GM12865 (cell line): ENCODE results near the gene MYO10.
A peak's percentile ranks its signal among the peaks of the same experiment; 100 is the strongest.
"Not testable (repeated sequence)": the region's sequence is repeated elsewhere in the genome, so short reads cannot be mapped to it uniquely, and the experiment has no call there.

Experiments
- DNase-seq: peaks from one replicate; pipeline ENCODE4 v3.0.0; 2010; ENCODE audit warnings: low read depth
- H3K4me3 ChIP-seq: 2 replicates; pipeline ENCODE4 v1.5.1; 2011; ENCODE audit warnings: mild to moderate bottlenecking, low read depth, low read length, control low read depth
- TF ChIP-seq, protein P1 (sequence below): IDR thresholded peaks from 2 replicates; pipeline ENCODE4 v1.5.1; 2011; ENCODE audit warnings: low read length, control low read depth, low read depth, inconsistent platforms; ENCODE audit not compliant: insufficient read depth; ENCODE audit errors: missing control alignments

MYO10 gene

DNA sequence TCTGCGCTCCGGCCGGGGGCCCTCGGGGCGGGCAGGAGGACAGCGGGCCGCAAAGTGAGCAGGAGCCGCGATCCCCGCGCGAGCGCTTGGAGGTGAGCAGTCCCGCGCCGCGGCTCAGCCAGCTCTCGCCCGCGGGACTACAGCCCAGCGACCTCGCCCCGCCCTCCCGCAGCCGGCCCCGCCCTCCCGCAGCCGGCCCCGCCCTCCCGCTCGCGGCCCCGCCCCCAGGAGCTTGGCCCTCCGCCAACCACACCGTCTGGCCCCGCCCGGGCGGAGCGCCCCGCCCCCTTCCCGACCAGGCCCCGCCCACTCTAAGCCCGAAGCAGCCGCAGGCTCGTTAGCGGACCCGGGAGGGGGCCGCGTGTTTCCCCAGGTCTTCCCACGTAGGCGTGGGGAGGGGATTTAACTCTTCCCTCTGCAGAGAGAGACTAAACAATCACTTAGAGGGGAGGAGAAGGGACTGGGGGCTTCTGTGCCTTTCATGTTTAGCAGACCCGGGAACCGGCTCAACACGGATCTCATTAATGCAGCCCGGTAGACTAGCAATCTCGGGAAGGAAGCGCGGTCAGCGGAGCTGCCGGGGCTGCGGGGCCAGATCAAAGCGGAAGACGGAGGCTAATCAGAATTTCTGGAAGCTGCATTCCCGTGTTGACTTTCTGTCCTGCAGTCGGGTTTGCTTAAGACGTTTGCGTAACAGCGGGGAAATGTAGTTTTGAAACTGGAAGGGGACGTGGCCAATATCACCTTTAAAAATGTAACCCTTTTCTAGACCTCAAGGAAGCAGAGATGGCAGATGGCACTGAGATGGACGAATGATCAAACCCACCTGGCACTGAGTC lies at the start of gene MYO10:
Gene MYO10 (minus strand): TSS at position 139 of the 839 bp plus-strand sequence. CDS start 480 bp downstream, outside the sequence.
- TF ChIP-seq, protein P1, sequence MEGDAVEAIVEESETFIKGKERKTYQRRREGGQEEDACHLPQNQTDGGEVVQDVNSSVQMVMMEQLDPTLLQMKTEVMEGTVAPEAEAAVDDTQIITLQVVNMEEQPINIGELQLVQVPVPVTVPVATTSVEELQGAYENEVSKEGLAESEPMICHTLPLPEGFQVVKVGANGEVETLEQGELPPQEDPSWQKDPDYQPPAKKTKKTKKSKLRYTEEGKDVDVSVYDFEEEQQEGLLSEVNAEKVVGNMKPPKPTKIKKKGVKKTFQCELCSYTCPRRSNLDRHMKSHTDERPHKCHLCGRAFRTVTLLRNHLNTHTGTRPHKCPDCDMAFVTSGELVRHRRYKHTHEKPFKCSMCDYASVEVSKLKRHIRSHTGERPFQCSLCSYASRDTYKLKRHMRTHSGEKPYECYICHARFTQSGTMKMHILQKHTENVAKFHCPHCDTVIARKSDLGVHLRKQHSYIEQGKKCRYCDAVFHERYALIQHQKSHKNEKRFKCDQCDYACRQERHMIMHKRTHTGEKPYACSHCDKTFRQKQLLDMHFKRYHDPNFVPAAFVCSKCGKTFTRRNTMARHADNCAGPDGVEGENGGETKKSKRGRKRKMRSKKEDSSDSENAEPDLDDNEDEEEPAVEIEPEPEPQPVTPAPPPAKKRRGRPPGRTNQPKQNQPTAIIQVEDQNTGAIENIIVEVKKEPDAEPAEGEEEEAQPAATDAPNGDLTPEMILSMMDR: no peak
- DNase-seq: peak; percentile 38
- peak within 1 kb of the TSS; percentile 7; the same call in 1 of the 2 replicates for H3K4me3 ChIP-seq

DNA sequence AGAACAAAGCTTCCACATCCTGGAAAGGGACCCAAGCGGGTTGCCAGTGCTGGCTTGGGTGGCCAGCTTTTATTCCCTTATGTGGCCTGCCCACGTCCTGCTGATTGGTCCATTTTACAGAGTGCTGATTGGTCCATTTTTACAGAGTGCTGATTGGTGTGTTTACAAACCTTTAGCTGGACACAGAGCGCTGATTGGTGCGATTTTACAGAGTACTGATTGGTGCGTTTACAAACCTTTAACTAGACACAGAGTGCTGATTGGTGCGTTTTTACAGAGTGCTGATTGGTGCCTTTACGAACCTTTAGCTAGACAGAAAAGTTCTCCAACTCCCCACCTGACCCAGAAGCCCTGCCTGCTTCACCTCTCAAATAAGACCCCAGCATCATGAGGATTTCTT lies 49.2 kb upstream of the MYO10 start:
- not testable (repeated sequence) for H3K4me3 ChIP-seq, DNase-seq

DNA sequence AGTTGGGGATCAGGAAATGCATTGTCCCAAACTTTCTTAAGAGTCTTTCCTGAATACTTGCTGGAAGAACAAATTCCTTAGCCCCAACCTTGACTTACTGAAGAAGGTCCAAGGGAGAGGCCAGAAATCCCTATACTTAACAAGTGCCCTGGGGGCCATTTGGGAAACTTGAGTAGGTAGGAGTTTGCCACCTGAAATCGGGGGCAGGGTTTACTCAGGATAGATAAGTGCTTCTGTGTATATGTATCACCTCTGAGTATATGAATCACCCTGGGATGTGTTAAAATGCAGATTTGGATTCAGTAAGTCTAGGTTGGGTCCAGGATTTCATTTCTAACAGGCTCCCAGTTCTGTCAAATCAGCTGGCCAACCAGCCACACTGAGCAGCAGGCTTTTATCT lies 47.9 kb upstream of the MYO10 start:
- DNase-seq: no peak
- TF ChIP-seq, protein P1: no peak
- H3K4me3 ChIP-seq: no peak overlapping the region

DNA sequence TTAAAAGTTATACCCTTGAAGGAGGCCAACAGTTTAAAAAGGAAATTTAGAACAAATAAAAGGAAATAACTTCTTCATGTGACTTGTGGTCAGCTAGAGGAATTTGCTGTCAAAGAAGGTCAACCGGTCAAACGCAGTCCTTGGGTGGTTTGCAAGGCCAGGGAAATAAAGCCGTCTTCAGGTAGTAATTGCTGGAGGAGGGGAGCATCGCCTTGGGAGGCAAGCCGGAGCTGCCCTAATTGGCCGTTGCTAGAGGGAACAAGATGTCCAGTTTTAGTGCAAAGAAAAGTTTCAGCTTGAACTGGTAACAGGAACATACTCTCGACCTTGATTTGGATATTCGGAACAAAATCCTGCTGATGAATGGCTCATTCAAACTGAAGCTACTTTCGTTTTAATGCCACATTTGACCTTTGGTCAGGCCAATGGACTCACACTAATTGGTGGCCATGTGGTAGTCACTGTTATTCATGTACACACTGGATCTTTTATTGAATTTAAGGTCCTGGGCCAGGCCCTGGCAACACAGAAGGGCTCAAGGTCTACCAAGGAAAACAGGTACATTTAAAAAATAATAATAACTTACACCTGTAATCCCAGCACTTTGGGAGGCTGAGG lies 47.0 kb upstream of the MYO10 start:
- no peak overlapping the region for H3K4me3 ChIP-seq
- DNase-seq: no peak
- TF ChIP-seq, protein P1: no peak

GRCh38 chr5:16981700-16982099 lies 45.6 kb upstream of the MYO10 start:
- TF ChIP-seq, protein P1: no peak
- DNase-seq: no peak
- no peak overlapping the region for H3K4me3 ChIP-seq

- TF ChIP-seq, protein P1: no peak
- H3K4me3 ChIP-seq: no peak overlapping the region
- no peak for DNase-seq
Observed at GRCh38 chr5:16980983-16981382, 44.9 kb upstream of the MYO10 start.

DNA sequence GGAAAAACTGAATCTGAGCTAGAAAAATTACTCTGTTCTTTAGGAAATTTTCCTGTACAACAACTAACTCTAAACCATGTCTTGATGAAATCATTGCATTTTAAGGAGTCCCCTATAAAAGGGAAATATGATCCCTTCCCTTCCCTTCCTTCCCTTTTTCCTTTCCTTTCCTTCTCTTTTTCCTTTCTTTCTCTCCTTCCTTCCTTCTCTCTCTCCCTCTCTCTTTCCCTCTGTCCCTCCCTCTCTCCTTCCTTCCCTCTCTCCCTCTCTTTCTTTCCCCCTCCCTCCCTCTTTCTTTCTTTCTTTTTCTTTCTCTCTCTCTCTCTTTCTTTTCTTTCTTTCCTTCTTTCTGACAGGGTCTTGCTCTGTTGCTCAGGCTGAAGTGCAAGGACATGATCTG lies 42.2 kb upstream of the MYO10 start:
- no peak for DNase-seq
- TF ChIP-seq, protein P1: no peak

More for the DNA sequence above, 42.2 kb upstream of the MYO10 start:
- H3K4me3 ChIP-seq: no peak overlapping the region
